ENCODE data around the gene MINK1. TPM values are rescaled to one million over a fixed set of nuclear protein-coding genes. Genes with fewer than 3 reads are reported as not detected.
"Not testable (repeated sequence)": the region's sequence is repeated elsewhere in the genome, so short reads cannot be mapped to it uniquely, and the experiment has no call there.

MINK1 gene
- total RNA-seq, 2 experiments from 2014 or later = 49.1 to 50.4 TPM

- DNase-seq; CTCF ChIA-PET; intact Hi-C loops (cut with micrococcal nuclease); H3K4me1 Mint-ChIP-seq (ENCODE audit: low read depth); H3K9me3 Mint-ChIP-seq; H3K27ac Mint-ChIP-seq; H3K27me3 Mint-ChIP-seq (ENCODE audit: low read depth); H3K4me3 Mint-ChIP-seq; H3K36me3 Mint-ChIP-seq (ENCODE audit: low read depth): not testable (repeated sequence)
Measured at GRCh38 chr17:4914551-4914950, 81.4 kb downstream of the MINK1 start.

GRCh38 chr17:4919511-4920047, 86.4 kb downstream of the MINK1 start:
- Mint-ChIP-seq H3K4me1 (ENCODE audit: low read depth) (no peaks in the 10 kb centered on the region), H3K9me3 (no peaks in the 10 kb centered on the region), H3K4me3 (no peak overlapping the region), H3K27me3 (ENCODE audit: low read depth) (no peaks in the 10 kb centered on the region), H3K27ac (no peak overlapping the region), H3K36me3 (ENCODE audit: low read depth) (no peaks in the 10 kb centered on the region)
- intact Hi-C loops (cut with micrococcal nuclease) = no loop called here
- no peak for DNase-seq
- CTCF ChIA-PET = no interaction called here

GRCh38 chr17:4920351-4921048, 87.4 kb downstream of the MINK1 start:
- CTCF ChIA-PET = no interaction called here
- no peaks in the 10 kb centered on the region for H3K9me3 Mint-ChIP-seq
- no peaks in the 10 kb centered on the region for H3K36me3 Mint-ChIP-seq (ENCODE audit: low read depth)
- H3K4me3 Mint-ChIP-seq = no peak overlapping the region
- no peak overlapping the region for H3K27ac Mint-ChIP-seq
- DNase-seq = no peak
- H3K27me3 Mint-ChIP-seq (ENCODE audit: low read depth) = no peaks in the 10 kb centered on the region
- intact Hi-C loops (cut with micrococcal nuclease) = no loop called here
- H3K4me1 Mint-ChIP-seq (ENCODE audit: low read depth) = no peaks in the 10 kb centered on the region

GRCh38 chr17:4921320-4921719, 88.2 kb downstream of the MINK1 start:
- no peak for DNase-seq
- intact Hi-C loops (cut with micrococcal nuclease) = no loop called here
- Mint-ChIP-seq H3K9me3 (no peaks in the 10 kb centered on the region), H3K27me3 (ENCODE audit: low read depth) (no peaks in the 10 kb centered on the region), H3K4me1 (ENCODE audit: low read depth) (no peaks in the 10 kb centered on the region), H3K27ac (no peak overlapping the region), H3K4me3 (no peak overlapping the region), H3K36me3 (ENCODE audit: low read depth) (no peaks in the 10 kb centered on the region)
- CTCF ChIA-PET = no interaction called here

GRCh38 chr17:4926577-4927335, 93.6 kb downstream of the MINK1 start:
- CTCF ChIA-PET = interaction anchor here (0.7 kb wide), 1 partner anchor 86 kb away, joined by 5 read pairs; no protein-coding TSS in a partner anchor
- intact Hi-C loops (cut with micrococcal nuclease); H3K27ac Mint-ChIP-seq; H3K4me3 Mint-ChIP-seq; H3K9me3 Mint-ChIP-seq; H3K4me1 Mint-ChIP-seq (ENCODE audit: low read depth); DNase-seq; H3K36me3 Mint-ChIP-seq (ENCODE audit: low read depth); H3K27me3 Mint-ChIP-seq (ENCODE audit: low read depth): not testable (repeated sequence)

- Mint-ChIP-seq H3K27ac (no peak overlapping the region), H3K4me1 (ENCODE audit: low read depth) (peaks cover 6% of the 10 kb centered on the region), H3K9me3 (no peaks in the 10 kb centered on the region), H3K4me3 (no peak overlapping the region), H3K36me3 (ENCODE audit: low read depth) (peaks cover 3% of the 10 kb centered on the region), H3K27me3 (ENCODE audit: low read depth) (peaks cover 1% of the 10 kb centered on the region)
- CTCF ChIA-PET = no interaction called here
- DNase-seq = no peak
- intact Hi-C loops (cut with micrococcal nuclease) = no loop called here
Measured at GRCh38 chr17:4928881-4929280, 95.7 kb downstream of the MINK1 start.

GRCh38 chr17:4931963-4932362, 98.8 kb downstream of the MINK1 start, which contains the start of gene GP1BA:
GP1BA (plus strand) TSS chr17:4932277; CDS start chr17:4932605, 328 bp downstream.
- Mint-ChIP-seq H3K4me3 (no peak within 1 kb of the TSS), H3K4me1 (ENCODE audit: low read depth) (peaks cover 18% of the 10 kb centered on the region), H3K27ac (no peak within 1 kb of the TSS), H3K27me3 (ENCODE audit: low read depth) (peaks cover 2% of the 10 kb centered on the region), H3K36me3 (ENCODE audit: low read depth) (peaks cover 9% of the 10 kb centered on the region), H3K9me3 (no peaks in the 10 kb centered on the region)
- intact Hi-C loops (cut with micrococcal nuclease) = no loop called here
- CTCF ChIA-PET = no interaction called here
- DNase-seq = no peak

- Mint-ChIP-seq H3K27ac (no peak overlapping the region), H3K9me3 (no peaks in the 10 kb centered on the region), H3K36me3 (ENCODE audit: low read depth) (peaks cover 13% of the 10 kb centered on the region), H3K27me3 (ENCODE audit: low read depth) (peaks cover 2% of the 10 kb centered on the region), H3K4me1 (ENCODE audit: low read depth) (peaks cover 18% of the 10 kb centered on the region), H3K4me3 (no peak overlapping the region)
- no peak for DNase-seq
- CTCF ChIA-PET = no interaction called here
- intact Hi-C loops (cut with micrococcal nuclease) = no loop called here
Measured at GRCh38 chr17:4932756-4933155, 99.6 kb downstream of the MINK1 start.

GRCh38 chr17:4933646-4934045, 100.5 kb downstream of the MINK1 start:
- Mint-ChIP-seq H3K36me3 (ENCODE audit: low read depth) (peaks cover 19% of the 10 kb centered on the region), H3K27ac (no peak overlapping the region), H3K9me3 (no peaks in the 10 kb centered on the region), H3K4me3 (no peak overlapping the region), H3K27me3 (ENCODE audit: low read depth) (peaks cover 2% of the 10 kb centered on the region), H3K4me1 (ENCODE audit: low read depth) (peaks cover 26% of the 10 kb centered on the region)
- CTCF ChIA-PET = interaction anchor here (1.0 kb wide), 1 partner anchor 53 kb away, joined by 4 read pairs; the partner anchor contains the start of gene CAMTA2
- intact Hi-C loops (cut with micrococcal nuclease) = no loop called here
- DNase-seq = no peak

GRCh38 chr17:4934173-4934979, 101.2 kb downstream of the MINK1 start:
- intact Hi-C loops (cut with micrococcal nuclease) = no loop called here
- Mint-ChIP-seq H3K4me3 (no peak overlapping the region), H3K9me3 (no peaks in the 10 kb centered on the region), H3K27me3 (ENCODE audit: low read depth) (peaks cover 2% of the 10 kb centered on the region), H3K36me3 (ENCODE audit: low read depth) (peaks cover 22% of the 10 kb centered on the region), H3K27ac (no peak overlapping the region), H3K4me1 (ENCODE audit: low read depth) (peaks cover 29% of the 10 kb centered on the region)
- CTCF ChIA-PET = interaction anchor here (1.0 kb wide), 1 partner anchor 53 kb away, joined by 4 read pairs; the partner anchor contains the start of gene CAMTA2
- peak; percentile 19 for DNase-seq

GRCh38 chr17:4935650-4936049, 102.5 kb downstream of the MINK1 start:
- CTCF ChIA-PET = no interaction called here
- no peak overlapping the region for H3K4me3 Mint-ChIP-seq
- no peaks in the 10 kb centered on the region for H3K9me3 Mint-ChIP-seq
- H3K27ac Mint-ChIP-seq = peak overlapping the region; percentile 19
- H3K4me1 Mint-ChIP-seq (ENCODE audit: low read depth) = peaks cover 29% of the 10 kb centered on the region
- DNase-seq = no peak
- H3K36me3 Mint-ChIP-seq (ENCODE audit: low read depth) = peaks cover 28% of the 10 kb centered on the region
- intact Hi-C loops (cut with micrococcal nuclease) = no loop called here
- peaks cover 2% of the 10 kb centered on the region for H3K27me3 Mint-ChIP-seq (ENCODE audit: low read depth)

- intact Hi-C loops (cut with micrococcal nuclease) = no loop called here
- DNase-seq = no peak
- Mint-ChIP-seq H3K4me1 (ENCODE audit: low read depth) (peaks cover 35% of the 10 kb centered on the region), H3K36me3 (ENCODE audit: low read depth) (peaks cover 34% of the 10 kb centered on the region), H3K27ac (peak overlapping the region; percentile 10), H3K27me3 (ENCODE audit: low read depth) (peaks cover 2% of the 10 kb centered on the region), H3K9me3 (no peaks in the 10 kb centered on the region), H3K4me3 (no peak overlapping the region)
- CTCF ChIA-PET = no interaction called here
Measured at GRCh38 chr17:4936436-4936835, 103.3 kb downstream of the MINK1 start.

Data from activated naive CD4-positive, alpha-beta T cell treated with anti-CD3 and anti-CD28 coated beads for 36 hours (primary cell).